SK-N-SH treated with all-trans-retinoic acid at 6 μM for 48 hours (cell line): ENCODE data around the gene FAM222B.

Experiments used
- ARNTL ChIP-seq: fragments of 450-650 bp; formaldehyde crosslinking; IDR thresholded peaks from 2 replicates; pipeline ENCODE4 v1.5.0; 2020; ENCODE audit warnings: low read depth, mild to moderate bottlenecking, moderate library complexity, borderline replicate concordance
- BACH2 ChIP-seq: fragments of 250-450 bp; sonication (Bioruptor Pico); IDR thresholded peaks from 2 replicates; pipeline ENCODE4 v1.9.0; 2021; ENCODE audit warnings: mild to moderate bottlenecking, borderline replicate concordance
- CREB5 ChIP-seq: fragments of 250-450 bp; sonication (Bioruptor Pico); IDR thresholded peaks from 2 replicates; pipeline ENCODE4 v1.5.1; 2020; ENCODE audit warnings: low read depth, mild to moderate bottlenecking, moderate library complexity
- ISL1 ChIP-seq: fragments of 250-450 bp; sonication (Bioruptor Pico); IDR thresholded peaks from 2 replicates; pipeline ENCODE4 v2.1.2; 2022; ENCODE audit warnings: mild to moderate bottlenecking, moderate library complexity
- OSR1 ChIP-seq: fragments of 250-450 bp; sonication (Bioruptor Pico); IDR thresholded peaks from 2 replicates; pipeline ENCODE4 v1.8.0; 2022; ENCODE audit warnings: moderate library complexity, mild to moderate bottlenecking, inconsistent platforms
- PATZ1 ChIP-seq: fragments of 250-450 bp; sonication (Bioruptor Pico); IDR thresholded peaks from 2 replicates; pipeline ENCODE4 v1.8.0; 2020; ENCODE audit warnings: mild to moderate bottlenecking, moderate library complexity, borderline replicate concordance
- POU6F1 ChIP-seq: fragments of 250-450 bp; sonication (Bioruptor Pico); IDR thresholded peaks from 2 replicates; pipeline ENCODE4 v1.8.0; 2021; ENCODE audit warnings: low read depth, mild to moderate bottlenecking, moderate library complexity, borderline replicate concordance
- RARB ChIP-seq: fragments of 250-450 bp; sonication (Bioruptor Pico); IDR thresholded peaks from 2 replicates; pipeline ENCODE4 v1.8.0; 2021; ENCODE audit warnings: mild to moderate bottlenecking, moderate library complexity
- TOX ChIP-seq: fragments of 250-450 bp; sonication (Bioruptor Pico); IDR thresholded peaks from 2 replicates; pipeline ENCODE4 v1.8.0; 2021; ENCODE audit warnings: mild to moderate bottlenecking, moderate library complexity, borderline replicate concordance
- ZC3H10 ChIP-seq: fragments of 250-450 bp; sonication (Bioruptor Pico); IDR thresholded peaks from 2 replicates; pipeline ENCODE4 v1.5.1; 2021; ENCODE audit warnings: mild to moderate bottlenecking, moderate library complexity
- ZFP3 ChIP-seq: fragments of 250-450 bp; sonication (Bioruptor Pico); IDR thresholded peaks from 2 replicates; pipeline ENCODE4 v1.5.0; 2020; ENCODE audit warnings: mild to moderate bottlenecking, moderate library complexity
- ZFP30 ChIP-seq: fragments of 450-650 bp; formaldehyde crosslinking; IDR thresholded peaks from 2 replicates; pipeline ENCODE4 v1.5.0; 2022; ENCODE audit warnings: mild to moderate bottlenecking, moderate library complexity
- ZNF70 ChIP-seq: fragments of 450-650 bp; formaldehyde crosslinking; IDR thresholded peaks from 2 replicates; pipeline ENCODE4 v1.5.0; 2020; ENCODE audit warnings: mild to moderate bottlenecking, moderate library complexity

- no peak for TF ChIP-seq POU6F1
- TF ChIP-seq ZNF70 (CRISPR knock-in tag), result no peak
- TF ChIP-seq OSR1 (CRISPR knock-in tag), result no peak
- TF ChIP-seq ZC3H10 (CRISPR knock-in tag), result no peak
- TF ChIP-seq TOX (CRISPR knock-in tag), result no peak
- TF ChIP-seq PATZ1, result no peak
- no peak for TF ChIP-seq CREB5
- no peak for TF ChIP-seq RARB
- no peak for TF ChIP-seq ZFP3 (CRISPR knock-in tag)
- no peak for TF ChIP-seq ISL1 (CRISPR knock-in tag)
- TF ChIP-seq ARNTL (CRISPR knock-in tag), result no peak
- TF ChIP-seq ZFP30, result no peak
- TF ChIP-seq BACH2 (CRISPR knock-in tag), result no peak
These were observed 17.8 kb upstream of the FAM222B start for GRCh38 chr17:28860363-28860808.
